ENCODE data around the gene CREBZF.
A peak's percentile ranks its signal among the peaks of the same experiment; 100 is the strongest.
"Not testable (repeated sequence)": the region's sequence is repeated elsewhere in the genome, so short reads cannot be mapped to it uniquely, and the experiment has no call there.

Gene CREBZF

DNA sequence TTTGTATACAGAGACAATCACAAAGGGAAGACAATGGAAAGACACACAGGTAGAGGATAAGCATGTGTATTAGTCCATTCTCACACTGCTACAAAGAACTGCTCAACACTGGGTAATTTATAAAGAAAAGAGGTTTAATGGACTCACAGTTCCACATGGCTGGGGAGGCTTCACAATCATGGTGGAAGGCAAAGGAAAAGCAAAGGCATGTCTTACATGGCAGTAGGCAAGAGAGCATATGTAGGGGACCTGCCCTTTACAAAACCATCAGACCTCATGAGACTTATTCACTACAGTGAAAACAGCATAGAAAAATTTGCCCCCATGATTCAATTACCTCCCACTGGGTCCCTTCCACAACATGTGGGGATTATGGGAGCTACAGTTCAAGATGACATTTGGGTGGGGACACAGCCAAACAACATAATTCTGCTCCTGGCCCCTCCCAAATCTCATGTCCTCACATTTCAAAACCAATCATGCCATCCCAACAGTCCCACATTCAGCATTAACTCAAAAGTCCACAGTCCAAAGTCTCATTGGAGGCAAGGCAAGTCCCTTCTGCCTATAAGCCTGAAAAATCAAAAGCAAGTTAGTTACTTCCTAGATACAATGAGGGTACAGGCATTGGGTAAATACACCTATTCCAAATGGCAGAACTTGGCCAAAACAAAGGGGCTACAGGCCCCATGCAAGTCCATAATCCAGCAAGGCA lies 6.2 kb upstream of the CREBZF start:
- DNase-seq (ENCODE audit: low read depth in 2 of 2), result not testable (repeated sequence)

DNA sequence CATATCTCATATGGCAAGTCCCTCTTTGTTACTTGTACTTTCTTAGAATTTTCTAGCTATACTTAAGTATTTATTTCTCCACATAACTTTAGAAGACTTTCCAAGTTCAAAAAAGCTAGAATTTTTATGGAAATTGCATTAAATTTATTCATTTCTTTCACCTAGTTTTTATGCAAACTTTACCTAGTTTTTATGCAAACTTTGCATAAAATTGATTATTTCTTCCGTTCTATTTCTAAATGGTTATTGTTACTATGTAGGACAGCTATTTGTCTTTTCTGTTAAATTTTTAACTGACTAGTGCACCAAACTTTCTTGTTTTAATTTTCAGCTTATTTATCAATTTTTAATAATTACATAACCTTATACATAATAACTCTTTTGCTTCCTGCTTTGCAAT lies 3.2 kb upstream of the CREBZF start:
- no peak for DNase-seq (ENCODE audit: low read depth in 2 of 2)

DNA sequence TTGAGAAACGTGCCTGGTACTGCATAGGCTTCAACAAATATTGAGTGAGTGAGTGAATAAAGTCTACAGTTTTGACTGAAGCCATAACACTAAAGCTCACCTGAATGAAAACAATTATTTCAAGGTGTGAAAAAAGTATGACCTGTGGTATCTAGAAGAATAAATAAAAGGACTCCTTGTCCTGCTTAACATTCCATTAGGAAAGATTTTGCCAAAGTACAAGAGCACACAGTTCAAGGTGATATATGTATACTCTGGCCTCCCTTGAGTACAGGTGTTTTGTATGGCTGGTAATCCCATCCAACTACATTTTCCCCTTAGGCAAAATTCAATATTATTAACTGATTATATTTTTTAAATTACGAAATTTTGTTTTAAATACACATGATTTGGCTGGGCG lies 1.8 kb upstream of the CREBZF start:
- no peak for DNase-seq (ENCODE audit: low read depth in 2 of 2)

DNA sequence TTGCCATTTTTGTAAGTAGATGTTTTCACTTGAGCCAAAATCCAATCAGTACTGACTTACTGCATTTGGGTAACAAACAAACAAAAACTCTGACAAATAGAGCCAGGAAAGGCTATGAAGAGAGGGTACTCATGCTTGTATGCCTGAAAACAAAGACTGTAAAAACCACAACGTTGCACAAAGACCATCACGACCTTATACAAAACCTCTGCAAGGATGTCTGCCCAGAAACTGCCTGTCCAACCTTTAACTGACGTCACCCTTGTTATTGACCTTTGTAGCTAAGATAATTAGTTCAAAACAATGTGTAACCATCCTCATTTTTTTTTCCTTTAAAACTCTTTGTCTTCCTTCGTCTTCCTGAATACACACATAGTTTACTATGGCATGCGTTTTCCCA lies 804 bp upstream of the CREBZF start:
- DNase-seq (ENCODE audit: low read depth in 2 of 2), result no peak

DNA sequence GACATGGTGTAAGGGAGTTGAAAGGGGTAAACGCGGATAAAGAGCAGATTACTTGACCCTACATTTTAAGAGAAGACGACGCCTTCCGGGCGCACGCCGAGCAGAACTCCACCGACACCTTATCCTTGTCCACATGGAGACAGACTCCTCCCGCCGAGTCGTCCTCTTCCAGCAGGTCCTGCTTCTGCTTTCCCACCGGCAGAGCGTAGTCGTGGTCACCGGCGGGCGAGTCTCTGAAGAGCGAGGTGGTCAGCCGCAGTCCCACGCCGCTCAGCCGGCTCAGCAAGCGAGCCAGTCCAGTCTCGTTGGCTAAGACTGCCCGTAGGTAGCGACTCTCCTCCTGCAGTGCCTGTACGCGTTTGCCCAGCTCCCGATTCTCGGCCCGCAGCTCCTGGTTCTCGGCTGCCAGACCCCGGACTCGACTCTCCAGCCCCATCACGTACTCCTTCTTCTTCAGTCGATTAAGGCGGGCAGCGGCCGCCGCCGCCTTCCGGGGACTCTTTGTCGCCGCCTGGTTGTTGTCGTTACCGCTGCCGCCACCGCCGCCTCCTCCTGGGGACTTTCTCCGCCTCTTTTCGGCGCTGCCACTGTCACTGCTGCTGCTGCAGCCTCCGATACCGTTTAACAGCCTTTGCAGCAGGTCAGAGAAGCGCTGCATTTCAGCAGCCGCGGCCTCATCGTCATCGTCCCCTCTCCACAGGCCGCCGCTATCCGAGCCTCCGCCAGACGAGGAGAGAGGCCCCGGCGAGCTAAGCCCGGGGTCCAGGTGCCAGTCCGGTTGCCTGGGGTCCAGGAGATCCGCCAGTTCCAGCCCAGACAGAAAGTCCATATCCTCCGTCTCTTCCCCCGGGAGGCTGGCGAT lies 945 bp downstream of the CREBZF start:
- DNase-seq (ENCODE audit: low read depth in 2 of 2), result peak; percentile 76 to 85

DNA sequence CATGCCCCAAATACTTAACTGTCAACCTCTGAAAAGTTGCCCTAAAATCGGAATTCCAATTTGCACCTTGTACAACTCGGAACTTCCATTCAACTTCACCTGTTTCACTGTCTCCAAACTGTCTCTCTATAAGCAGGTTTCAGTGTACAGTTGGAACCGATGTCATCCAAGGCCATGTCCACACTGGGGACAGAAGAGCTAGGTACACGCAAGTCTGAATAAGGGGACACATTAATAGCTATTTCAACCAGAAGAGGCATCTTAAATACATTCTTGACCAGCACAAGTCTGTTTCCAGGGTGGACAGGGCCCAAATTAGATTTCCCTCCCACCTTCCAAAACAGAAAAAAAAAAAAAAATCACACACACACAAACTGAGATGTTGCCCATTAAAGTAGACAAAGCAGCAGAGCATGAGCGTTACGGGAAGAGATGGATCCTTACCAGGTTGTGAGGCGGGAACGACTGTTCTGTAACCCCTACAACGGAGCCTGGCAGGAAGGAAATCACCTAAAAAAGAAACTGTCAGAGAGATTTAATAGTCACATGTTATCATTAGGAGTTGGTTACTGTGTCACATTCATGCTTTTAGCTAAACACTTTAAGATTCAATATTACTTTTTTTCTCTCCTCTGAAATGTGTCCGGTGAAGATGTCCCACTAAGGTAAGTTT lies 1.7 kb downstream of the CREBZF start:
- no peak for DNase-seq (ENCODE audit: low read depth in 2 of 2)

DNA sequence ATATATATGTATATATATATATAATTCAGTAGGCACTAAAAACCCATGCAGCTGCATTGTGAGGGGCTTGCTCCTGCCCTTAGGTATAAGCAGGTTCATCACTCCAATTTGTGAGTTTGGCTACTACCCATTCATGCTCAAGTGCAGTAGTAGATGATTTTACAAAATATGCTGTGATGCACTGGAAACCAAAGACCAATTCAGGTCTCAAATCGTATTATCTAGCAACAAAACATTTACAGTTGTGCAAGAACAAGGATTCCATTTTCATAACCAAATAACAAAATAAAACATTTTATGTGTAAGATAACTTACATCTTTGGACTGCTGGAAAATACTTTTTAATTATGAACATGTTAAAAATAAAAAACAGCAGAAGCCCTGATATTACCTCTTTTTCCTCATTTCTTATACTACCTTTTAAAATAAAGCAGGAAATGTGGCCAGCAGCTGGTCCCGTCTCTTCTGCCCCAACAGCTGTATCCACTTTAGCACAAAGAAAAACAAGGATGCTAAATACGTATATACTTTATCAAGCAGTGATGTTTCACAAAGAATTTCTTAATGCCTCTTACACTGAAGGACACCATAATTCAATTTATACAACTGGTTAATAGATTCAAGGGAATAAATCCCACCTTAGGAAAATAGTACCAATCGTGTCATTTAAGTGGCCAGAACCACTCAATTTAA lies 2.8 kb downstream of the CREBZF start:
- no peak for DNase-seq (ENCODE audit: low read depth in 2 of 2)

DNA sequence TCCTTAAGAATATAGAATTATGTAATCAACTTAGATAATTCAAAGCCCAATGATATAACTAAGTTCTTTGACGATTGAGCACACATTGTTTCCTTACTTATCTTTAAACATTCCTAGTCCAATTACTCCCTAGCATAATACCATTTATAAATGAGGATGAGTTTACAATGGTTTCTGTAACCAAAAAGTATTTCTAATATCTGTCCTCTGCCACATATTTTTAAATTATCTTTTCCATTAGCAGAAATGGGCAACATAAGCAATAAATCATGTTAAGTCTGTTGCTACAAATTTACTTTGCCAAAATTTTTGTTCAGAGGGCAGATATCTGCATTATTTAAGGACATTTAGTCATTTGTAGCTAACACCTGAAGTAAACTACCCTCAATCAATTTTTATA lies 6.7 kb downstream of the CREBZF start:
- DNase-seq (ENCODE audit: low read depth in 2 of 2), result no peak

DNA sequence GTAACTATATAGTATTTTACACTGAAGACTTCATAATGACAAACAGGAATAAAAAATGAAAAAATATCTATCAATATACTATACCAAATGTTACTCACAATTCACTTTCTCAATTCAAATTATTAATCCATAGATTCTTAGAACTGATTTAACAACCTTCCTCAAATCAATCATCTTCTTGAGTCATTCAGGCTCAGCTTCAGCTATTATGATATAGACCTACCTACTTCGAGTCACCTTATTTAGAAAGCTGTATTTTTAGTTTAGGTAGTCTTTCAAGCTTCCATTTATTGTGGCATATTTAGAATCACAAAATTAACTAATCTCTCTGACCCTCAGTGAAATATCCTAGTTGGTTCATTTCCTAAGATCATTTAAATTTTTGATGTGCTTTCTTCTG lies 8.2 kb downstream of the CREBZF start:
- no peak for DNase-seq (ENCODE audit: low read depth in 2 of 2)

DNA sequence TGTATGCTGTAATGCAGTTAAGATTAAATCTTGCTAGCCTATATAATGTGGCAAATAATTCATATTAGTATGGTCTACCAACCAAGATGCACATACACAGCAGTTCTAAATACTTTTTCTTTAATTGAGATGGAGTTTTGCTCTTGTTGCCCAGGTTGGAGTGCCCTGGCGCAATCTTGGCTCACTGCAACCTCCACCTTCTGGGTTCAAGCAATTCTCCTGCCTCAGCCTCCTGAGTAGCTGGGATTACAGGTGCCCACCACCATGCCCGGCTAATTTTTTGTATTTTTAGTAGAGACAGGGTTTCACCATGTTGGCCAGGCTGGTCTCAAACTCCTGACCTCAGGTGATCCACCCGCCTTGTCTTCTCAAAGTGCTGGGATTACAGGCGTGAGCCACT lies 10.6 kb downstream of the CREBZF start:
- not testable (repeated sequence) for DNase-seq (ENCODE audit: low read depth in 2 of 2)

DNA sequence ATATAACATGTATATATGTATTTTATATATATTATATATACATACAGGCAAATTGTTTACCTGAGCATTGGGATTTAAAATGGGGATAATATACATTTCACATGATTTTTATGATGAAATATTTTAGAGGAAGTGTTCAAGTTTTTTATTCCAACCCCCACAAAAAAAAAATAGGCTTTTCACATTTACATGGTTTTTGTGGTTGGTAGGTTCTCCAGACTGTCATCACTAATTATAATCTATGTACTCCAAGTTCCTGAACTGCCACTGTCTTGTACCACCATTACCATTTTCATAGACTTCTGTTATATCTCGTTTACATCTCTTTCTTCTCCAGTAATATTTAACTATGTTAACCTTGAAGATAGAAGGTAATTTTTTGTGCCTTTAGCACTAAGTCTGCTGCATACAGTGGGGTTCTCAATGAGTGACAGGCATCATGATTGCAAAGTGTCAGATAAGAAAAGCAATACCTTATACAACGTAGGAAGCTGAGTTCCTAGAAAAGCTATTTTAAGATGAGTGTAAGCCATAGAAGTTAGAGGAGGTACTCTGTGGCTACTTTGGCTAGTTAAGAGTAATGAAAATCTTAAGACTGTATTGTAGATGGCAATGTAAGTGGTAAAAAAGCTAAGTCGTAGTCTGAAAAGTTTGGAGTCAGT lies 12.0 kb downstream of the CREBZF start:
- DNase-seq (ENCODE audit: low read depth in 2 of 2), result no peak

DNA sequence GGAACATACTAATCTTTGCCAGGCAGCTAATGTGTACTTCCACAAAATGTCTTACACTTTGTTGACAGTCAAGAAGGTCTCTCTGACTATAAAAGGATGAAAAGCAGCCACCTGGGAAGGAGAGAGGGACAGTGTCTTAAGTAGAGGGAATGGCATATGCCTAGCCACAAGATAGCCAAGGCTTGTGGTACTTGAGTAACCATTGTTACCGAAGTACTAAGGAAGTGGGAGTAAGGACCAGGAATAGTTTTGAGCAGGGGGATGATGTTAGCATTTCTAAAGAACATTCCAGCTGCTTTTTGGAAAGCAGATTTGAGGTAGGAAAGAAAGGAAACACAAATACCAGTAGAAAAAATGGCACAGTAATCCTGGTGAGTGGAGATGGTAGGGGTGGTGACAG lies 13.8 kb downstream of the CREBZF start:
- no peak for DNase-seq (ENCODE audit: low read depth in 2 of 2)

DNA sequence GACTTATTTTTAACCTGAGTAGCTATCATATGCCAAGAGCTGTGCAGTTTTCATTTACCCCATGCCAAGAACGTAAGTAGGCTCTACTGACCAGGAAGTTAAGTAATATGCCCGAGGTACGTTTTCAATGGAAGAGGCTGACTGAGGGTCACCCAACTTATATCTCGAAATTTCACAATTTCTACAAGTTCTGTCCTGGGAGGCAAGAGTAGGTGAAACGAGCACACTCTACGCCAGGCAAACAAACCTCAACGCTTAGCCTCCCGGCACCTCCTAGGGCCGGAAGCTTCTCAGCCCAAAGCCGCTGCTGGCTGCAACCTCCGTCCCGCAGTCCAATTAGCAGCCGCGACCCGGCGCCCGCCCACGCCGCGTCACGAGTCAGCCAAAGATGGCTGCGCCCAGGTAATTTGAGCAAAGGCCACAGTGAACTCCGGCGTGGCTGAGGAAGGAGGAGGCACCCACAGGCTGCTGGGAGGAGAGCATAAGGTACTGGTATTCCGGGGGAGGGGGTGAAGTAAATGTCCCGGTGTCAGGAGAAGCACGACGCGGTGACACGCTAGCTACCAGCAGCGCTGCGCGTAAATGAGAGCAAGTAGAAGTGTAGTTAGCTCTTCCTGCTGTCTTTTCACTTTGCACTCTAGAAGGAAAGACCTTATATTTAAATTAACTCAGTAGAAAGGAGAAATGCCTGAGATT lies 17.2 kb downstream of the CREBZF start, which contains the start of gene TMEM126A:
Gene TMEM126A (plus strand): TSS at position 364 of the 696 bp plus-strand sequence. CDS start 2,289 bp downstream, outside the sequence.
- peak; percentile 84 to 91 for DNase-seq (ENCODE audit: low read depth in 2 of 2)

DNA sequence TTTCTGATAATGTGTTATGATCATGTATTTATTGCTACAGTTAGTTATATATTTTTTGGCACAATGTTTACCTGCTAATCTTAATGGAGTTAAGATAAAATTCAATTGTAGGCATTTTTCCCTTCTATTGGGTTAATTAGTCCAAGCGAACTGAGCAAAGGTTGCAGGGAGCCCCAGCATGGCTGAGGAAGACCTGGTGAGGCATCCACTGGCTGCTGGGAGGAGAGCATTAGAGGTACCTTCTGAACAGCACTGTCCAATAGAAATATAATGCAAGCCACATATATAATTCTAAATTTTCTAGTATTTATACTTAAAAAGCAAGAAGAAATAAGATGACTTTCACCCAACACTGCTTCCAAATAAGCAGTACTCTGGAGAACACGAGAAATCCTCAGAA lies 17.9 kb downstream of the CREBZF start:
- no peak for DNase-seq (ENCODE audit: low read depth in 2 of 2)

DNA sequence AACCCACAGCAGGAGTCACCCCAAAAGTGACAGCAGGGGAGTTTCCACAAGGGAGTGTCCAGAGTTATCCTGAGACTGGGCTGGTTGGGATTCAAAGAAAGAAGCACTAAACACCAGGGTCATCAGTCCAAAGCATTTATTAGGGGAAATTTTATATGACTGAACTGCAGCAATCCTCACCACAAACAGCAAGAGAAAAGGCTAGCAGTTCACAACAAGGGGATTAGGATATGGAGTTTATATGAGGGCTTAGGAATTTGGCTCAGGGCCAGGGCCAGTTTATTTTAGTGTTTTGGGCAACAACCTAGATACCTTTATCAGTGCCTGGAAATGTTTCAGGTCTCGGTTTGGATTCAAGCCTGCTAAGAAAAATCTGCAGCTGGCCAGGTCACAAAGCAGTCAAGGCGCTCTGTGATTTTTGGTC lies 21.7 kb downstream of the CREBZF start:
- DNase-seq (ENCODE audit: low read depth in 2 of 2), result no peak

DNA sequence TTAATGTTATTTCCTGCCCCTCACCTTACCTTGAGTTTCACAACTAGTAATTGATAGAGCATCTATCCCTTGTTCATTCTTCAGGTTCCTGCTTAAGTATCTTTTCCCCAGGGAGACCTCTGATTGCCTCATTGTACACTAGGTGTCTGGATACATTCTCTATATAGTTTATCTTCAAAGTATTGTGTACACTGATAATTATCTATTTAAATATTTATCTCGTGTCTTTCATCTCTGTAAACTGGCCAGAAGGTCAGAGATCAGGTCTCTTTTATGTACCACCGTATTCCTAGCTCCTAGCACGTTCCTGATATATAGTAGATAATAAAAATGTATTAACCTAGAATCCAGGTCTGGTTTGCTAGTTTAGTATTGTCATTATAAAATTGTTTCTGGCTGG lies 30.2 kb downstream of the CREBZF start:
- no peak for DNase-seq (ENCODE audit: low read depth in 2 of 2)

DNA sequence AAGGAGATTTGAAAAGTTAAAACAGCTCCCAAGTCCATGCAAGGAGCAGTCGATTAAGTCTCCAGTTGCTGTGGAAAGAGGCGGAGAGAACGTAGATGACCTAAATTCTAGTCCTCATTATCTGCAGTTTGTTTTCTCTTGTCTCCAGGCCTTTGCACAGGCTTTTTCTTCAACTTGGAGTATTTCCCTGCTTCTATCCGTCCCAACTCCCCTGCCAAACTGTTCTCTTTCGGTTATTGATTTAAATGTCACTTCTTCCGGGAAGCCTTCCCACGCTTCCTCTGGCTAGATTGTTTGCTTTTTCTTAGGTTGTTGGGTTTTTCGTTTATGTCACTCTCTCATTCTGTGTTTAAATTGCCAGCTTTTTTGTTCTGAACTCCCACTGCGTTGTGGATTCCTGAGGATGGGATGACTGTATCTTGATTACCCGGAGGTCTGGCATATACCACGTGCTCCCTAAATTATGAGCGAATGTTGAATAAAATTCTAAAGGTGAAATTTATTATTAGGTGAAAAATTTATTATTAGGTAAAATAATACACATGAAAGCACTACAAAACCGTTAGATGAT lies 36.1 kb downstream of the CREBZF start:
- DNase-seq (ENCODE audit: low read depth in 2 of 2), result peak in 1 of 2 donors; percentile 28

DNA sequence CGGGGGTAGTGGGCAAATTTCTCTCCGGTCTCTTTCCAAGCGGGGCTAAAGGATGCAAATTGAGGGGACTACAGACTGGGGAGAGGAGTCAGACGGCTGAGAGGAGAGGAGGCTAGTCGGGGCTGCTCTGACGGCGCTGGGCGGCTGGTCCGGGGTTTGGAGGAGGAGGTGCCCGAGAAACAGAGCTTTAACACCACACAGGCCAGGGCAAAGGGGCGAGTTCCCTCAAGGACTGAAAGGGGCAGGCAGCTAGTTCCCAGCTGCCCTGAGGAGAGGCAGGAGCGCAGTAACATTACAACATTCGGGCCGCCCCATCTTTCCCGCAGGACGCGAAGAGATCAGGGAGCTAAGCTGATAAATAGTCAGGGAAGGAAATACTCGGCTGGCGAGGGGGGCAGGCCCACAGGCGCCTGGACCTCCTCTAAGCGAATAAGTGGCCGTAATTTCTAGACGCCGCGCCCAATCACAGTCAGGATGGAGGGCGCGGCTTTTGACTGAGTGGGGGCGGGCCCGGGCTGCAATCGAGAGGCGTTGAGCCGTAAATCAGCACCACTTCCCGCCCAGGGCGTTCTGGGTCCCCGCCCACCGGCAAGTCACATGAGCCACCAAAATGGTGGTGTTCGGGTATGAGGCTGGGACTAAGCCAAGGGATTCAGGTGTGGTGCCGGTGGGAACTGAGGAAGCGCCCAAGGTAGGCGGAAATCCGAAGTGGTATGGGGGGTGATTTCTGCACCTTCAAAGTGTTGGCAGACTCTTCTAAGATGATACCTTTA lies 36.7 kb downstream of the CREBZF start, which contains the start of gene TMEM126B:
Gene TMEM126B (plus strand): TSS at position 596 of the 773 bp plus-strand sequence. CDS start 15 bp downstream, at position 611.
- peak; percentile 91 to 94 for DNase-seq (ENCODE audit: low read depth in 2 of 2)

DNA sequence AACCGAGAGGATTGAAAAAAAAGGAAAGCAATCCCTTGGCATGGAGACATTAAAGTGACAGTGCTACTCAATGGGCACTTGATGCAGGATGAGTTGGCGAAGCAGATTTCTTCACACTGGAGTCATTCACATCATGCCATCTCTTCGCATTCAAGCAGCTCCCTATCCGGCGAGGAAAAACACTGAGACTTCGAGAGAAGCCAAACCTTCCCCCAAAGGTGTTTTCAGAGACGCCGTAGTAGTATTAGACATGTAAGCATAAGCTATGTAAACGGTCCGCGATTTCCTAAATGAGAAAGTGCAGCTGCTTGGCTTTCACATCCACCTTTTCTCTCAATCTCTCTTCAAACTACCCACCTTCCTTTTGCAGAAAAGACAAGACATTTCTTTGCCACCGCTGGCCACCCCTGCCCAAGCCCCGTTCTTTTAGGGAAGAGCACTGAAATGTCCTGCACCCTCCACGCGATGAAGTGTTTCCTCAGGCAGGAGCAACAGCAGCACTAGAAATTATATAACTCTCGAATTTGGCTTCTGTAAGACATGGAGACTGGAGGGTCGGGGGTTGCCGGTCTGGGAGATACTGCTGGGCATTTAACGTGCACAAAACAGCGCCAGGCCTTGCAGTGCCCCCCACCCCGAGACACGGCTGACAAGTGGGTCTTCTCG lies 37.5 kb downstream of the CREBZF start, which contains the start of gene DLG2:
Gene DLG2 (minus strand): TSS at position 13 of the 666 bp plus-strand sequence.
- no peak for DNase-seq (ENCODE audit: low read depth in 2 of 2)
